ENCODE data around the gene GTF2H4.
A peak's percentile ranks its signal among the peaks of the same experiment; 100 is the strongest.
"Not testable (repeated sequence)": the region's sequence is repeated elsewhere in the genome, so short reads cannot be mapped to it uniquely, and the experiment has no call there.

The GTF2H4 gene

GRCh38 chr6:30895343-30895742 is 12.7 kb upstream of the GTF2H4 start:
- DNase-seq, result no peak

GRCh38 chr6:30896541-30896940 is 11.5 kb upstream of the GTF2H4 start:
- DNase-seq, result no peak

- DNase-seq, result no peak
Observed at GRCh38 chr6:30897882-30898281, 10.1 kb upstream of the GTF2H4 start.

GRCh38 chr6:30898750-30899360 is 9.2 kb upstream of the GTF2H4 start:
- DNase-seq, result no peak

- DNase-seq, result no peak
Observed at GRCh38 chr6:30900863-30901417, 7.1 kb upstream of the GTF2H4 start.

- no peak for DNase-seq
Observed at GRCh38 chr6:30901436-30901835, 6.6 kb upstream of the GTF2H4 start.

GRCh38 chr6:30902196-30902595 is 5.8 kb upstream of the GTF2H4 start:
- DNase-seq, result not testable (repeated sequence)

GRCh38 chr6:30902709-30903108 is 5.3 kb upstream of the GTF2H4 start:
- DNase-seq, result no peak

GRCh38 chr6:30903236-30903635 is 4.8 kb upstream of the GTF2H4 start:
- DNase-seq, result no peak

- DNase-seq, result not testable (repeated sequence)
Observed at GRCh38 chr6:30907290-30907757, 683 bp upstream of the GTF2H4 start.

- DNase-seq, result no peak
Observed at GRCh38 chr6:30908700-30909099, 693 bp downstream of the GTF2H4 start.

GRCh38 chr6:30910473-30910872 is 2.5 kb downstream of the GTF2H4 start:
- not testable (repeated sequence) for DNase-seq

- DNase-seq, result no peak
Observed at GRCh38 chr6:30912746-30913520, 4.9 kb downstream of the GTF2H4 start.

- no peak for DNase-seq
Observed at GRCh38 chr6:30913721-30914075, 5.7 kb downstream of the GTF2H4 start.

- peak; percentile 83 for DNase-seq
Observed at GRCh38 chr6:30914076-30914853, 6.3 kb downstream of the GTF2H4 start, which contains the start of gene VARS2. Gene VARS2, plus strand, starts transcription at chr6:30914238. Its CDS starts 599 bp downstream, at chr6:30914837.

- DNase-seq, result no peak
Observed at GRCh38 chr6:30914854-30915590, 7.0 kb downstream of the GTF2H4 start.

- no peak for DNase-seq
Observed at GRCh38 chr6:30915591-30915946, 7.6 kb downstream of the GTF2H4 start.

GRCh38 chr6:30917041-30917440 is 9.0 kb downstream of the GTF2H4 start:
- no peak for DNase-seq

GRCh38 chr6:30917487-30917886 is 9.5 kb downstream of the GTF2H4 start:
- DNase-seq, result no peak

- no peak for DNase-seq
Observed at GRCh38 chr6:30918670-30919069, 10.7 kb downstream of the GTF2H4 start.

GRCh38 chr6:30922447-30922852 is 14.4 kb downstream of the GTF2H4 start:
- no peak for DNase-seq

- not testable (repeated sequence) for DNase-seq
Observed at GRCh38 chr6:30924040-30924627, 16.1 kb downstream of the GTF2H4 start.

Measured in stimulated activated CD4-positive, alpha-beta T cell treated with anti-CD3 and anti-CD28 coated beads, Interleukin-4, amount 100 ng/mL, for 1 hour (primary cell).